ENCODE data around the gene GDI1. TPM values are rescaled to one million over a fixed set of nuclear protein-coding genes. Genes with fewer than 3 reads are reported as not detected.

The GDI1 gene
- total and polyA plus RNA-seq, 2 of the 8 experiments (the other 6 are each of a cell fraction or from before 2014, with no cell fraction given): 83.1 to 136 TPM

DNA sequence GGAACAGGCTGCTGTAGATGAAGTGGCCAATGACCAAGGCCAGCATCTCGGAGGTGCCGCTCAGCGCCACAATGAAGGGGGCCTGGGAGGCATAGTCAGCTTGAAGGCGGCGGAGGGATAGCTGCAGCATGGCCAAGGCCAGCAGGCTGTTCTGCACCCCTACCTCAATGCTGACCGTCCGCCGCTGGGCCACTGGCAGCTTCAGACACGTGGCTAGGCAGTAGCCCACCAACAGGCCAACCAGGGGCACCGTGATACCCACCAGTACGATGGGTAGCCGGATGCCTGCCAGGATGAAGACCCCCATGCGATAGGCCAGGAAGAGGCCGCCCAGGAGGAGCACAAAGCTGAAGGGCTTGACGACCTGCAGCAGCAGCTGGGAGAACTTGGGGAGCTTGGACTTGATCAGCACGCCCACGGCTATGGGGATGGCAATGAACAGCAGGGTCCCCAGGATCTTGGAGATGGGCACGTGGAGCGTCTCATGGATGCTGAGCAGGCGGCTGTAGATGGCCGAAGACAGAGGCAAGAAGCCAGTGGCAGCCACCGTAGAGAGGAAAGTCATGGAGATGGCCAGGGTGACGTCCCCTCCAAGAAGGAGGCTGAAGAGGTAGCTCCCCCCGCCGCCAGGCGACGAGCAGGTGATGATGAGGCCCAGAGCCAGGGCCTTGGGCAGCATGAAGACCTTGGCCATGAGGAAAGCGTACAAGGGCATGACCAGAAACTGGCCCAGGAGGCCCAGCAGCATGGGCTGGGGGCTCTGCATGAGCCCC, 50.8 kb downstream of the GDI1 start (continued):
- TF ChIP-seq CHD7 (IDR thresholded peaks at IDR 0.05; ENCODE audit: insufficient replicate concordance, low read length) (no peak), HDAC6 (IDR thresholded peaks at IDR 0.05; ENCODE audit: low read depth, low read length) (no peak), TAF1 (IDR thresholded peaks at IDR 0.05; ENCODE audit: low read depth, low read length) (no peak), CBX8 (IDR thresholded peaks at IDR 0.05; ENCODE audit: borderline replicate concordance, low read depth, low read length) (no peak), CTBP2 (IDR thresholded peaks at IDR 0.05; ENCODE audit: borderline replicate concordance, insufficient read depth, insufficient read length, low read length) (no peak), PHF8 (conservative IDR thresholded peaks at IDR 0.05; ENCODE audit: low read depth, low read length) (no peak), NRF1 (IDR thresholded peaks at IDR 0.05; ENCODE audit: low read depth, low read length) (no peak), CHD1 (IDR thresholded peaks at IDR 0.05; ENCODE audit: low read depth, low read length) (no peak), SIX5 (IDR thresholded peaks at IDR 0.05; ENCODE audit: low read depth, low read length) (no peak)
- TF ChIP-seq, protein P1, sequence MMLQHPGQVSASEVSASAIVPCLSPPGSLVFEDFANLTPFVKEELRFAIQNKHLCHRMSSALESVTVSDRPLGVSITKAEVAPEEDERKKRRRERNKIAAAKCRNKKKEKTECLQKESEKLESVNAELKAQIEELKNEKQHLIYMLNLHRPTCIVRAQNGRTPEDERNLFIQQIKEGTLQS (IDR thresholded peaks at IDR 0.05; ENCODE audit: insufficient read depth, low read depth, low read length): no peak

Data from H1 (cell line).